PC-9 (cell line): ENCODE data around the gene WNT3. TPM values are rescaled to one million over a fixed set of nuclear protein-coding genes. Genes with fewer than 3 reads are reported as not detected.
"Not testable (repeated sequence)": the region's sequence is repeated elsewhere in the genome, so short reads cannot be mapped to it uniquely, and the experiment has no call there.

Source experiments
- BruUV-seq: library from RNA; stranded (reverse); fragments of 400-500 nt; replicated peaks from 2 replicates; lab custom pipeline; 2021; lab: Mats Ljungman, UMichigan
- CTCF ChIA-PET: fragments of 300-600 bp; sonication (Branson Sonifier 250); formaldehyde crosslinking; loops from one replicate; lab custom pipeline; 2022; ENCODE audit warnings: antibody characterized with exemption; lab: Charles Lee
- POLR2A ChIA-PET: fragments of 300-600 bp; sonication (Branson Sonifier 250); formaldehyde crosslinking; loops from one replicate; lab custom pipeline; 2022; ENCODE audit warnings: antibody characterized with exemption; ENCODE audit not compliant: unreplicated experiment; lab: Charles Lee
- DNase-seq, 2 experiments: peaks; one replicate each; pipeline versions ENCODE4 v3.0.0 to v3.0.0-alpha.2; 2015 to 2022; ENCODE audit warnings: mixed read lengths in 1 of 2
- H2AFZ ChIP-seq: fragments of 200-600 bp; sonication (generic); 2 replicates; pipeline ENCODE4 v1.8.1; 2017; ENCODE audit warnings: antibody characterized with exemption
- H3F3A ChIP-seq: fragments of 200-600 bp; sonication (generic); 2 replicates; pipeline ENCODE4 v1.8.1; 2017; ENCODE audit warnings: antibody characterized with exemption, mild to moderate bottlenecking, low read depth; ENCODE audit not compliant: insufficient read depth
- H3K27ac ChIP-seq: fragments of 200-600 bp; sonication (generic); 2 replicates; pipeline ENCODE4 v1.6.1; 2016; ENCODE audit warnings: mixed run types
- H3K27me3 ChIP-seq: fragments of 200-600 bp; sonication (generic); 2 replicates; pipeline ENCODE4 v1.6.1; 2016; ENCODE audit warnings: low read depth, mixed run types; ENCODE audit not compliant: insufficient read depth
- H3K36me3 ChIP-seq: fragments of 200-600 bp; sonication (generic); 2 replicates; pipeline ENCODE4 v1.6.1; 2016; ENCODE audit warnings: low read depth, mixed run types
- H3K4me1 ChIP-seq: fragments of 200-600 bp; sonication (generic); replicated peaks from 2 replicates; pipeline ENCODE4 v1.6.1; 2016; ENCODE audit warnings: mixed run types; ENCODE audit not compliant: insufficient read depth
- H3K4me2 ChIP-seq: fragments of 200-600 bp; sonication (generic); 2 replicates; pipeline ENCODE4 v1.6.1; 2017; ENCODE audit warnings: mixed run types
- H3K4me3 ChIP-seq: fragments of 200-600 bp; sonication (generic); 2 replicates; pipeline ENCODE4 v1.6.1; 2016; ENCODE audit warnings: mixed run types
- H3K79me2 ChIP-seq: fragments of 200-600 bp; sonication (generic); 2 replicates; pipeline ENCODE4 v1.6.1; 2017; ENCODE audit warnings: low read depth, mixed run types
- H3K9me2 ChIP-seq: fragments of 200-600 bp; sonication (generic); 2 replicates; pipeline ENCODE4 v1.8.1; 2017; ENCODE audit warnings: mild to moderate bottlenecking; ENCODE audit not compliant: insufficient read depth
- H3K9me3 ChIP-seq: fragments of 200-600 bp; sonication (generic); 2 replicates; pipeline ENCODE4 v1.8.1; 2016; ENCODE audit warnings: low read depth; ENCODE audit not compliant: insufficient read depth
- H4K20me1 ChIP-seq: fragments of 200-600 bp; sonication (generic); 2 replicates; pipeline ENCODE4 v1.8.1; 2017; ENCODE audit not compliant: insufficient read depth
- CTCF ChIP-seq: fragments of 200-600 bp; sonication (generic); conservative IDR thresholded peaks from 2 replicates; pipeline ENCODE4 v1.6.1; 2017; ENCODE audit warnings: mixed run types, antibody characterized with exemption, mild to moderate bottlenecking, moderate library complexity
- EZH2 ChIP-seq: fragments of 200-600 bp; sonication (generic); IDR thresholded peaks from 2 replicates; pipeline ENCODE4 v1.8.0; 2017; ENCODE audit warnings: antibody characterized with exemption, low read depth
- intact Hi-C: fragments of 100-400 bp; cut with micrococcal nuclease; formaldehyde crosslinking; loops from one replicate; pipeline ENCODE4 v1.10.0; 2022; ENCODE audit not compliant: unreplicated experiment
- total RNA-seq: library from RNA; stranded (reverse); gene quantifications from 2 replicates; pipeline ENCODE4 v1.2.3, GENCODE V29; 2021

The WNT3 gene
- total RNA-seq, 1 experiment from 2014 or later: 14.0 TPM

DNA sequence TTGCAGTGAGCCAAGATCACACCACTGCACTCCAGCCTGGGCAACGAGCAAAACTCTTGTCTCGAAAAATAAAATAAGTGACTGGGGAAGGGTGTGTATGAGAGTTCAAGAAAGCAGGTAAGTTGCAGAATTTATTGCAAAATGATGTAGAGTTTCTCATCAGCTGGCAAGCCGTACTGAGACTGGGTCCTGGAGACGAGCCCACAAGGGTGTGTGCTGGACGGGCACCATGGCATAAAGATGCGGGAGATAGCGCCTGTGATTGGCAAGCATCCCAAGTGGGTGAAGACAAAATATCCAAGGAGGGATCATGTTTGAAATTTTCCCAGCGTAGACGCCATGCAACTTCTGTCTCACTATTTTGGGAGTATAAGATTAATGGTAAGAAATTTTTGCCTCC, 59.4 kb downstream of the WNT3 start:
- POLR2A ChIA-PET: no interaction called here
- intact Hi-C loops: loop anchor here (2.0 kb wide), 1 partner anchor 14 kb away; no protein-coding TSS in a partner anchor

GRCh38 chr17:46758614-46759013, 59.9 kb downstream of the WNT3 start:
- POLR2A ChIA-PET: interaction anchor here (0.5 kb wide), 1 partner anchor 387 kb away, joined by 3 read pairs; no protein-coding TSS in a partner anchor
- Histone ChIP-seq H3F3A (peaks cover 42% of the 10 kb centered on the region), H3K4me2 (peak overlapping the region; percentile 62), H4K20me1 (no peaks in the 10 kb centered on the region), H3K9me2 (no peaks in the 10 kb centered on the region), H3K36me3 (peaks cover 26% of the 10 kb centered on the region), H2AFZ (no peak overlapping the region), H3K27me3 (no peaks in the 10 kb centered on the region), H3K4me1 (peaks cover 42% of the 10 kb centered on the region), H3K79me2 (no peaks in the 10 kb centered on the region), H3K9me3 (no peaks in the 10 kb centered on the region), H3K27ac (peak overlapping the region; percentile 65), H3K4me3 (no peak overlapping the region)
- CTCF ChIA-PET: no interaction called here
- DNase-seq: peak in 1 of 2 experiments; percentile 92
- BruUV-seq: no TSS peak
- TF ChIP-seq CTCF (no peak), EZH2 (no peak)
- intact Hi-C loops: loop anchor here (2.0 kb wide), 1 partner anchor 14 kb away; no protein-coding TSS in a partner anchor

More for the DNA sequence above, 59.4 kb downstream of the WNT3 start:
- Histone ChIP-seq H3K27me3 (no peaks in the 10 kb centered on the region), H3K4me1 (peaks cover 48% of the 10 kb centered on the region), H3F3A (peaks cover 48% of the 10 kb centered on the region), H2AFZ (no peak overlapping the region), H3K4me3 (no peak overlapping the region), H3K4me2 (peak overlapping the region; percentile 62), H3K36me3 (peaks cover 26% of the 10 kb centered on the region), H4K20me1 (no peaks in the 10 kb centered on the region), H3K27ac (peak overlapping the region; percentile 65), H3K9me2 (no peaks in the 10 kb centered on the region), H3K9me3 (no peaks in the 10 kb centered on the region), H3K79me2 (no peaks in the 10 kb centered on the region)
- BruUV-seq: no TSS peak
- CTCF ChIA-PET: no interaction called here
- DNase-seq: no peak
- TF ChIP-seq CTCF: no peak
- TF ChIP-seq EZH2: no peak

- CTCF ChIA-PET, DNase-seq, BruUV-seq, H3K4me3 ChIP-seq, H3K9me2 ChIP-seq, H2AFZ ChIP-seq, H4K20me1 ChIP-seq, intact Hi-C loops, H3K27me3 ChIP-seq, POLR2A ChIA-PET, H3K9me3 ChIP-seq, H3K79me2 ChIP-seq: not testable (repeated sequence)
- H3F3A ChIP-seq: peaks cover 33% of the 10 kb centered on the region
- peaks cover 32% of the 10 kb centered on the region for H3K4me1 ChIP-seq
- H3K36me3 ChIP-seq: peaks cover 26% of the 10 kb centered on the region
- peak overlapping the region; percentile 65 for H3K27ac ChIP-seq
- peak overlapping the region; percentile 62 for H3K4me2 ChIP-seq
These were observed 60.9 kb downstream of the WNT3 start for GRCh38 chr17:46757588-46757987.

DNA sequence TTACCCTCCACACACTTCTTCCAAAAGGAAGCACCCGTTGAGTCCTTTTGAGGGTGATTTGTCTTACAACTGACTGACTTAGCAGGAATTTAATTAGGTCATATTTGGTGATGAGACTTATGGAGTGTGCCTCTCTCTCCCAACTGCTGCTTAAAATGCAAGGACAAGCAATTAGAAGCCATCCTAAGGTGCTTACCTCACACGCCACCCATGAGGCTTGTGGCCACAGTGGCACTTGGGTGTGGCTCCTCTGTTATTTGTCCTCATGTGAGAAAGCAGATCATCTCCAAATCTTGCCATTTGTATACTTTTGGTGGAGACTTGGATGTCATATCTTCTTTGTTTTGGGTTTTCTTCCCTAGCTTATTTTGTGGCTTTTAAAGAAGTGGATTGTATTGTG, 61.6 kb downstream of the WNT3 start:
- CTCF ChIA-PET: no interaction called here
- Histone ChIP-seq H3K4me3 (no peak overlapping the region), H4K20me1 (no peaks in the 10 kb centered on the region), H2AFZ (no peak overlapping the region), H3K4me1 (peaks cover 32% of the 10 kb centered on the region), H3K27ac (peak overlapping the region; percentile 20; the same call in 1 of the 2 replicates), H3K27me3 (no peaks in the 10 kb centered on the region), H3K36me3 (peaks cover 26% of the 10 kb centered on the region), H3K9me2 (no peaks in the 10 kb centered on the region), H3F3A (peaks cover 33% of the 10 kb centered on the region), H3K4me2 (0 out of 2 replicates have a peak overlapping the region, but pooled peaks have one; percentile 62), H3K9me3 (no peaks in the 10 kb centered on the region), H3K79me2 (no peaks in the 10 kb centered on the region)
- DNase-seq: no peak
- no TSS peak for BruUV-seq
- TF ChIP-seq EZH2 (no peak), CTCF (no peak)
- intact Hi-C loops: no loop called here
- POLR2A ChIA-PET: no interaction called here
